Fibroblast of skin of left quadriceps (primary cell): ENCODE measurements around the gene BTG3.
A peak's percentile ranks its signal among the peaks of the same experiment; 100 is the strongest.

ENCODE experiments used
- DNase-seq, 2 experiments: peaks; one replicate each; pipeline ENCODE4 v3.0.0-alpha.2; 2013; ENCODE audit warnings: low read depth in 2 of 2

The BTG3 gene

DNA sequence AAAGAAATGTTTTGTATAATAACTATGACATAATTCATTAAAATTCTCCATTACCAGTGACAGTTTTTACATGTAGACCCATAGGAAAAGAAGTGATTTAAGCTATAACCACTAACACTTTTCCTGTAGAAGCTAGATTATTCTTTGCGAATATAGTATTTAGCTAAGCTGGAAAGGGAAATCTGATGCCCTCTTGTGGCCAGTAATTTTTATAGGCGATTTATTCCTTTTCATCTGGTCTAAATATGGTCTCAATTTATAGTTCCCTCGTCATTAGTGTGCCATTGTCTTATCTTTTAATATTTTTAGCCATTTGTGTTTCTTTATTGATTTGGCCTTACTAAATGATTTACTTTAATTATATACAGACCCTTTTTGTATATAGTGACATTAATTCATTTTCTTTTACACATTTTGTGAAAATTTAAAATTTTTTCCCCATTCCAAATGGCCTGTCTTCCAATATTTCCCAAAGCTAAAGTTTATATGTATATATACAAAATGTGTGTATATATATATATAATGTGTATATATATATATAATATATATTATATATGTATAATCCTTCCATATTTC is 26.7 kb downstream of the BTG3 start:
- peak in 1 of 2 experiments; percentile 25 for DNase-seq

DNA sequence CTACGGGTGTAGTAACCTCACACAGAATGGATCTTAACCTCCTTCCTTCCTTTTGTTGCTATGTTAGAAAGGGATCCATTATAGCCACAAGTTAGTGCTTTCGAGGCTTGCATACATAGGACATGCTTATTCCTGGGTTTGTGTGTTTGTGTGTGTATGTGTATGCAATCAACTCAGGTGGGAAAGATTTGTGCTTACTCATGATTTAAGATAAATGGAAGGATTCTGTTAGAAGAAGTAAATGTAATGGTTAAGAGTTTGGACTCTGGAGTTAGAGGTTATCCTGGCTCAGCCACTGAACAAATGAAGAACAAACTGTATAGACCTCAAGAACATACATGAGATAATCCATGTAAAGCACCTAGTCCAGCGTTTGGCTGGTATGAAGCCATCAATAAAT is 28.8 kb downstream of the BTG3 start:
- no peak for DNase-seq

DNA sequence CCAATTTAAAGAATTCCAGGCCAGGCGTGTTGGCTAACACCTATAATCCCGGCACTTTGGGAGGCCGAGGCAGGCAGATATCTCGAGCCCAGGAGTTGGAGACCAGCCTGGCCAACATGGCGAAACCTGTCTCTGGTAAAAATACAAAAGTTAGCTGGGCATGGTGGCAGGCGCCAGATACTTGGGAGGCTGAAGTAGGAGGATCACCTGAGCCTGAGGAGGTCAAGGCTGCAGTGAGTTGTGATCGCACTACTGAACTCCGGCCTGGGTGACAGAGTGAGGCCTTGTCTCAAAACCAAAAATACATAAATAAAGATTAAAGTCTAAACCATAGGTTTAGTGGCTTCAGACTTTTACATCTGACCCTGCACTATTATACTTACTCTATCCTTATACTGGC is 32.4 kb downstream of the BTG3 start:
- no peak for DNase-seq

DNA sequence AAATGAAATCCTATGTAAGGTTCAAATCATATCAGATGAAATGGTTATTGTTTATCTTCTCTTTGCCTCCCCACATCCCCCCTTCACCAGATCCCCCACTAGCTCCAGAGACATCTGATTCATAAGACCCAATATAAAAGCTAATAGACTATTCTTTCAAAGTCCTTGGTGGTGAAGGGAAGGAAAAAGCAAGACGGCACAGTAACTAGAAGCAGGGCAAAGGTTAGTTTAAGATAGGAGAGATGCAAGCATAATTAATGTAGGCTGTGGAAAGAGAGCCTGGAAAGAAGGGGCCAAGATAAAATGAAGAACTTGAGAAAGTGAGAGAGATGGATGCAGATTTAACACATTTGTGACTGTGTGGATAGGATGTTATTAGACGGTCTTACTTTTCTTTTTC is 33.8 kb downstream of the BTG3 start:
- no peak for DNase-seq

DNA sequence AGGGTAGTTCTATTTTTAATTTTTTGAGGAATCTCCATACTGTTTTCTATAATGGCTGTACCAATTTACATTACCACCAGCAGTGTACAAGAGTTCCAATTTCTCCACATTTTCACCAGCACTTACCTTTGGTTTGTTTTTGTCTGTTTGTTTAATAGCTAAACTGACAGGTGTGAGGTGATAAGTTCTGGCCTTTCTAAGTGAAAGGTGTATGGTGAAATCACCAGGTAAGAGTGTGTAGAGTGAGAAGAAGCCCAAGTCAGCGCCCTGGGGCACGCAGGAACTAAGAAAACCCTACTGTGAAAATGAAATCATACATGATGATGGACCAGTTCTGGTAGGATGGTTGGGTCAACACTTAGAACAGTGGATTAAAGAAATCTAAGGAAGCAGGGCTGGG is 34.5 kb downstream of the BTG3 start:
- DNase-seq, result no peak

DNA sequence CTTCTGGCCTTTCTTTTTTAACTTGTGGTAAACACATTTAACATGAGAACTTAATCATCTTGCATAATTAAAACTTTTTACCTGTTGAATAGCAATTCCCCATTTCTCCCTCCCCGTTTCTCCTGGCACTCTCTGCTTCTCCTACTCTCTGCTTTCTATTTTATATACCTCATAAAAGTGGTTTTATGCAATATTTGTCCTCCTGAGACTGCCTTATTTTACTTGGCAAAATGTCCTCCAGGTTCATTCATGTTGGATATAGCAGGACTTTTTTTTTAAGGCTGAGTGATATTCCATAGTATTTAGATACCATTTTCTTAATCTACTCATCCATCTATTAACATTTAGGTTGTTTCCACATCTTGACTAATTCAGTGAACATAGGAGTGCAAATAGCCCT is 35.0 kb downstream of the BTG3 start:
- no peak for DNase-seq

DNA sequence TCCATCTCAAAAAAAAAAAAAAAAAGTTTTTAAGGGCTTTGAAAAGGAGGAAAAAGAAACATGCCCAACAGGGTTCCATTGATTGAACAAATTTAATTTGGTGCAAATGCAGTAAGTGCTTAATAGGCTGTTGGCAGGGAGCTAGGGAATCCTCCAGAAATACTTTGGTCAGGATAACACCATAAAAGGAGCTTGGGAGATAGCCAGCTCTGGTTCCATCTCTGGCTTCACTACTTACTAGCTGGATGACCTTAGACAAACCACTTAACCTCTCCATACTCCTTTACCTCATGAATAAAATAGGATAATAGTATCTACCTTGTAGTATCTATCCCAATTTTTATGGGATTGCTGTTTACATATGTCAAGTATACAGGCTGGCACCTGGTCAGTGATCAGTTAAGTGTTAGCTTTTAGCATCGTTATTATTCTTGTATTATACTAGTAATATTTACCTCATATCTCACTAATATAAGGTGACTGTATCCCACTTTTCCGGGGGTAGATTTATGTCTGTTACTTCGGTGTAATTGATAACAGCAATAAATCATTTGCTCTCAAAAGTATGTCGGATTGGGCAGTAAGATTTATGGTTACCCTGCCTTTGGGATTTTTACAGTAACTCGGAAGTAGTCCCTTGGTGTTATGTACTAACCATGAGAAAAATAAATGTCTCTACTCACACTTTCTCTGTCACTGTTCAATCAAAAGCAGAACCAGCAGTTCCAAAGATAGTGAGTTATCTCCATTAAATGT is 36.4 kb downstream of the BTG3 start:
- DNase-seq, result no peak

DNA sequence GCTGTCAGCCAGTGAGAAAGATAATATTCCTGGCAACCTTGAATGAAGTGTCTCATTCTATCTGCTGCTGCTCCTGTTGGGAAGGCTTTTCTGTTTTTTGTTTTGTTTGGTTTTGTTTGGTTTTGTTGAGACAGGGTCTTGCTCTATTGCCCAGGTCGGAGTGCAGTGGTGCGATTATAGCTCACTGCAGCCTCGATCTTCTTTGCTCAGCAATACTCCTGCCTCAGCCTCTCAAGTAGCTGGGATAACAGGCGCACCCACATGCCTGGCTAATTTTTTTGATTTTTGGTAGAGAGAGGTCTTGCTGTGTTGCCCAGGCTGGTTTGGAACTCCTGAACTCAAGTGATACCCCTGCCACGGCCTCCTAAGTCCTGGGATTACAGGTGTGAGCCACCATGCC is 37.6 kb downstream of the BTG3 start:
- DNase-seq, result no peak

DNA sequence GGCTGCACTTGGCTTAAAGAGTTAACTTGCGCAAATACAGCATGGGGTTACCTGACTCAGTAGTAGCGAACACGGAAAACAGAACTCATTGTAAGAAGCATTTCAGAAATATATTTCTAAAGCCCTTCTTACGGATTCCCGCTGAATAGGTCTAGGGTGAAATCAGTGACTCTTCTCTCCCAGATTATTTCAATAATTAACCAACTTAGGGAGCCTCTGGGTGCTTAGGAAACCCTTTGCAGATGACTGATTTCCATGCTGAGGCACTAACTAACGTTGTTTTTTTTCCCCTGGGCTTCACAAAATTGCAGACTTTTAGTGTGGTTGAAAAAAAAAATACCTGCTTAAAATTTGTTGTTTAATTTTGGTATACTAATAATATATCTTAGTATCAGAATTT is 40.3 kb downstream of the BTG3 start:
- DNase-seq, result no peak

DNA sequence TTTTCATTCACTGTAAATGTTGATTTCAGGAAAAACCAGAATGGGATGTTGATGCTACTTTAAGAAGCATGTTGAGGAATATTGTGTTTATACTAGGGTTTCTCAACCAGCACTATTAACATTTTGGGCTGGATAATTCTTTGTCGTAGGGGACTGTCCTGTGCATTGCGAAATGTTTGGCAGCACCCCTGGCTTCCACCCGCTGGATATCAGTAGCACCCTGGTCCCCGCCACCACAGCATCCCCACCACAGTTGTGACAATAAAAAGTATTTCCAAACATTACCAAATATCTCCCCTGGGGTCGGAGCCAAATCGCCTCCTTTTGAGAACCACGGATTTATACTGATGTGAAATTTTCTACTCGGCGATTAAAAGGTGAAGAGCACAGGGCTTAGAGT is 41.9 kb downstream of the BTG3 start:
- no peak for DNase-seq

DNA sequence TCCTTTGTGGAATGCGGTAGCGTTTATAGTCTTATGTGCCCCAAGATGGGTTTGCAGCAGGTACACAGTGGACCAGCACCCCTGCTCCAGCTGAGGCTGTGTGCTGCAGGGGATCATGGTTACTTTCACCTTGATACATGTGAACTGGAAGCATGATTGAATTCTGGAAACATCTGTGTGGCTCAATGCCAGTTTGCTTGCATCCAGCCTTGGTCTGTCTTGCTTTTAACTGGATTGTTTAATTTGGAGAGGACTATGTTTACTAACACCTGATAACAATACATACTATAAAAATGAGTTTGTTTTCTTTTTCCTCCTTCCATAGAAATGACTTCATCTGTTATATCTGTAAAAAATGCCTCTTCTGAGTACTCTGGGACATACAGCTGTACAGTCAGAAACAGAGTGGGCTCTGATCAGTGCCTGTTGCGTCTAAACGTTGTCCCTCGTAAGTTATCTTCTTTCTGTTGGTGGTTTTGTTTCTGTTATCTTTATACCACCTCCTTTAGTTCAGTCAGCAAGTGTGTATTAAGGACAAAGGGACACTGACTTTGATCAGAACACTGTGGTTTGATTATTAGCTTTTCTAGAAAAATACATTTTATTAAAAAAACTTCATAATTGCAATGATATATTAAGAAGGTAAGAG is 52.2 kb downstream of the BTG3 start:
- no peak for DNase-seq

DNA sequence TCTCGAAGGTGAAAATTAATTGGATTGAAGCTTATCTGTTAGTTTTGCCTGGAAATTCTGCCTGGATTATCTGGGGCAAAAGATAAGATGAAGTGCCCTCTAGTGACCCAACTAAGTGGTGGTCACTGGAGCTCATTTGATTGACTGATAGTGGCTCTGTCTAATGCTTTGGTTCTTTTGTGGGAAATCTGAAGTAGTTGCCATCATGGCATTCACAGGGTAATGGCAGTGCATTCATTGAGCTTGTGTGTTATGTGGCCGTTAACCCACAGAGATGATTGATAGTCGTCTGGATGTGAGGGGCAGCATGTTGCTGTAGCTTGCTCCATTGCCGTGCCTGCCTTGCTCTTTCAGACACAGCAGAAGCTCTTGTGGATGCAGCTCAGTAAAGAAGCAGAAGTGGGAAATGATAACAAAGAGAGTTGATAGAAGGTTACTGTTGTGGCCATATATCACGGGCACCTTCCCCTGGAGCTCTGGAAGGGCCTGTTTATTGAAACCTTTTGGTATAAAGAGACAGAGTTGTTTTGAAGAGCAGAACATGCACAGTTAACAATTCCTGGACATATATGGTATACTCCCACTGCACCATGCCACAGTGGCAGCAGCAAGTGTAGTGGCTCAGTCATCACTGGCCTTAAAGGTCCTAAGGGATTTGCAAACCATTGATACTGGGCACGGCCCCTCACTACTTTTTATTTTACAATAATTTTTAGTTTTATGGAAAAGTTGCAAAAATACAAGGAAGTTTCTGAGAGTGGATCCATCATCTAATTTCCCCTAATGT is 57.8 kb downstream of the BTG3 start:
- DNase-seq, result no peak

DNA sequence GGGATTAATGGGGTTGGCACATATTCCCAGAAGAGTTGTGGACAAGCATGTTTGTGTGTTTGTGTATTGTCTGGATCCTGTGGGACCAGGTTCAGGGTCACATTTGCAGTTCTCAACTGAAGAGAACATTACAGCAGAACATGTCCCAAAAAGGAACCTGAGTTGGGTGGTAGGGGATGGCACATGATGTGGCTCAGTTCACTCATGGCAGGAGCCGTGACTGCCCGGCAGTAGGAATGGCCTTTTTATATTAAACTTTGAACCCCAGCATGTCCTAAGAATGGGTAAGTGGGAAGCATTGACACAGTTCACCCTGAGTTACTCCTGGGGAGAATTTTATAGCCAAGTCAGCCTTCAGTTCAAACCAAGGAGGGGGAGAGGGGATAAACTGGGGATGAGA is 58.6 kb downstream of the BTG3 start:
- DNase-seq, result no peak

DNA sequence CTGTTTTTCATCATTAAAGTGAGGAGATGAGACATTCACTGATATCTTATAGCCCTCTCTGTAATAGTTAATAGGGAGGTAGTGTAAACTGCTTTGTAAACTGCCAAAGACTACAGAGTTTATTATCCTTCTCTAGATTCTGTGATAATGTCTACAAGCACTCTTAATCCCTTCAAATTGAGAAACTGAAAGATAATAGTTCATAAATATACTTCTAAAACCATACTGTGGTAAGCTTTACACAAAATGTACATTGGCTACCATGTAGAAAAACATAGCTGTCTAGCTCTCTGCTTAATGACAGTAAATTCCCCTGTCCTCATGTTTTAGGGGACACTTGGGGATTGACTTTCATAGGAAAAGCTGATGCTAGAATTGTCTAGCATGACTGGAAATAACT is 60.3 kb downstream of the BTG3 start:
- no peak for DNase-seq

DNA sequence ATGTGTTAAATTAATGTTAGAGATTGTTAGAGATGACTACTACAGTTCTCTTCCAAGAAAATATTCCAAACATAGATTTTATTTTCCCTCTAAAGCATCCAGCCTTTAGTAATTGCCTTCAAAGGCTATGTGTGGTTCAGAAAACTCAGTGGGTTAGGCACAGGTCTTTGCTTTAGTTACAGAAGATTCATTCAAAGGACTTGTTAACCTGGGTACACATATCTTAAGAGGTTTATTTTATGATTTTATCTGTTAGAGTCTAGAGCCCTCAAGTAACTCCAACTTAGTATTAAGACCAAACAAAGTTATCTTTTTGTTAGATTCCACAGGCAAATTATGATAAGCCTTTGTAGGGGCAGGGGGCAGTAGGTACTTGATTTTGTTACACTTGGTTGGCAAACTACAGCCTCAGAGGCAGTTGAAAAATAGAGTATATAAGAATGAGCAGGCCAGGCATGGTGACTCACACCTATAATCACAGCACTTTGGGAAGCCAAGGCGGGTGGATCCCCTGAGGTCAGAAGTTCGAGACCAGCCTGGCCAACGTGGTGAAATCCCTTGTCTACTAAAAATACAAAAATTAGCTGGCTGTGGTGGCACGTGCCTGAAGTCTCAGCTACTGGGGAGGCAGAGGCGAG is 61.9 kb downstream of the BTG3 start:
- no peak for DNase-seq

DNA sequence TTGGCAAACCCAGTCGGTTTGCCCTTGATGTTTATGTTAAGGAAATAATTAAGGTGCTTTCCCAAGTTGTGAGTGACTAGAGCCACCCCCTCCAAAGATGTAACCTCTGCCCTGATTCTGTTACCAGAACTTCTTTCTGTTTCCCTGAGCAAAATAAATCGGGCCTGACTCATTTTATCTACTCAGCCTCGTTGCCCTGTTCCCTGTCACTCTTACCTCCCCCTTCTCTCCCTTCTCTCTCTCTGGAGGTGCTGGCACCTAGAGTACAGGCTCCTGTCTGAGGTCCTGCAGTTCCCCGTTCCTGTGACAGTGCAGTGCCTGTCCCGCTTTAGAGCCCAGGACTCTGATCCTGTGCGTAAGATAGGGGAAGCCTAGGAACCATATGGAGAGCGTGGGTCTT is 64.4 kb downstream of the BTG3 start:
- DNase-seq, result no peak

DNA sequence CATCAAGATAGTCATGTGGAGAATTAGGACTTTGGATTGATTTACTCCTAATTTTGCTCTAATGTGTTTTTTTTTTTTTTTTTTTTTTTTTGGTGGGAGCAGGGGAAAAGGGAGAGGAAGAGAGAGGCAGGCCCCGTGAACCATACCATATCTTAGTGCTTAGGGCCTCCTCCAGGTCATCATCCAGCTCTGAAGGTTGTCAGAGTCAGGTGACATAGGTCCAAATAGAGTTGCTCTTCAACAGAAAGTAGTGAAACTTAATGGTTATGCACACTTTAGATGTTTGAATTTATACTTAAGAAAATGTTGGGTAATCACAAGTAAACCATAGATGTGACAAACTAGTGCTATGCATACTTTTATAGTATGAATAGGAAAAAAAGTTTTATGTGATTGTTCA is 67.7 kb downstream of the BTG3 start:
- no peak for DNase-seq
